ENCODE results near the gene AHI1.
A peak's percentile ranks its signal among the peaks of the same experiment; 100 is the strongest.

AHI1 gene

GRCh38 chr6:135257631-135258405 is 239.7 kb downstream of the AHI1 start:
- no peaks in the 10 kb centered on the region for H3K79me1 ChIP-seq (ENCODE audit: low read depth, low read length)
- H2AFZ ChIP-seq (ENCODE audit: low read length) = no peak overlapping the region
- H3K4me2 ChIP-seq (ENCODE audit: insufficient read depth, low read length, poor library complexity, severe bottlenecking) = no peak overlapping the region
- no peak overlapping the region for H2BK120ac ChIP-seq (ENCODE audit: low read depth, low read length)
- no CpG with 5 or more reads among the region's 2 CpGs for WGBS, 2 donors (ENCODE audit: extremely low coverage in 2 of 2, insufficient read length in 2 of 2, insufficient replicate concordance in 1 of 2)
- H3K27me3 ChIP-seq (ENCODE audit: control insufficient read depth in 3 of 3, insufficient read depth in 3 of 3, low read depth in 1 of 3, low read length in 3 of 3) = no peaks in the 10 kb centered on the region
- no peak overlapping the region for H3K18ac ChIP-seq (ENCODE audit: low read length)
- no peak overlapping the region for H3K4ac ChIP-seq (ENCODE audit: low read length)
- H3K23ac ChIP-seq (ENCODE audit: low read depth, low read length, poor library complexity) = no peak overlapping the region
- no peak overlapping the region for H4K8ac ChIP-seq (ENCODE audit: low read depth, low read length)
- H2AK5ac ChIP-seq (ENCODE audit: low read depth, low read length) = no peak overlapping the region
- no peak overlapping the region for H3K4me3 ChIP-seq (ENCODE audit: low read length in 2 of 2)
- no peaks in the 10 kb centered on the region for H3K4me1 ChIP-seq (ENCODE audit: control insufficient read depth in 2 of 2, insufficient read depth in 1 of 2, low read depth in 1 of 2, low read length in 2 of 2)
- no peaks in the 10 kb centered on the region for H3K9me3 ChIP-seq (replicated peaks in 1 of 2; ENCODE audit: control insufficient read depth in 2 of 2, insufficient read depth in 1 of 2, low read depth in 1 of 2, low read length in 2 of 2)
- H3K14ac ChIP-seq (ENCODE audit: low read length) = no peak overlapping the region
- no peak overlapping the region for H3K9ac ChIP-seq (ENCODE audit: low read depth, low read length, poor library complexity)
- no peak overlapping the region for H2BK5ac ChIP-seq (ENCODE audit: low read length)
- H4K91ac ChIP-seq (ENCODE audit: low read depth, low read length, poor library complexity) = no peak overlapping the region
- no peak overlapping the region for H2BK12ac ChIP-seq (ENCODE audit: low read length)
- H3K36me3 ChIP-seq (replicated peaks in 1 of 2; ENCODE audit: control insufficient read depth in 2 of 2, insufficient read depth in 2 of 2, low read length in 2 of 2) = no peaks in the 10 kb centered on the region
- DNase-seq (ENCODE audit: low spot score) = no peak
- no peak overlapping the region for H2BK15ac ChIP-seq (ENCODE audit: low read length)
- H3K27ac ChIP-seq (replicated peaks; ENCODE audit: low read length) = no peak overlapping the region

DNA sequence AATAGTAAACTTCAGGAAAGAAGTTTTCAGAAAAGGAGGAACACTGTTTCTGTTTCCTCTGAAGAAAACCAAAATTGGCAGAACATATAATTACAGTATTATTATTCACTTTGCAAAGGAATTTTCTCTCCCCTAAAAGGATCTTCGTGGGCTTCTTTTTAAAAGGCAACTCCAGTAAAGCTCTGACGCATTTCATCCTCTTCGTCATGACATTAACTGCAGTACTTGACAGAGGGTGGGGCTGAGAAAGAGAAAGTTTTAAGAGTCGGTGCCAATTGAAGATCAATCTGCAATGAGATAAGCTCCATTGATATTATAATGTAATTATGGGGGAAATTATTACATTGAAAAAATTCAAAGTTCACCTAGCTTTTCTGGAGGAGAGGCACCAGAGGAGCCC is 240.7 kb downstream of the AHI1 start:
- Histone ChIP-seq H3K14ac (ENCODE audit: low read length) (no peak overlapping the region), H2BK15ac (ENCODE audit: low read length) (no peak overlapping the region), H4K91ac (ENCODE audit: low read depth, low read length, poor library complexity) (no peak overlapping the region), H4K8ac (ENCODE audit: low read depth, low read length) (no peak overlapping the region), H3K36me3 (replicated peaks in 1 of 2; ENCODE audit: control insufficient read depth in 2 of 2, insufficient read depth in 2 of 2, low read length in 2 of 2) (no peaks in the 10 kb centered on the region), H3K4me3 (ENCODE audit: low read length in 2 of 2) (no peak overlapping the region), H3K27ac (replicated peaks; ENCODE audit: low read length) (no peak overlapping the region), H3K9ac (ENCODE audit: low read depth, low read length, poor library complexity) (no peak overlapping the region), H3K27me3 (ENCODE audit: control insufficient read depth in 3 of 3, insufficient read depth in 3 of 3, low read depth in 1 of 3, low read length in 3 of 3) (no peaks in the 10 kb centered on the region), H2BK120ac (ENCODE audit: low read depth, low read length) (no peak overlapping the region), H2AFZ (ENCODE audit: low read length) (no peak overlapping the region), H3K23ac (ENCODE audit: low read depth, low read length, poor library complexity) (no peak overlapping the region), H2BK5ac (ENCODE audit: low read length) (no peak overlapping the region), H3K4me1 (ENCODE audit: control insufficient read depth in 2 of 2, insufficient read depth in 1 of 2, low read depth in 1 of 2, low read length in 2 of 2) (peaks cover 0 to 2% of the 10 kb centered on the region in 2 donors), H3K4ac (ENCODE audit: low read length) (no peak overlapping the region), H3K18ac (ENCODE audit: low read length) (no peak overlapping the region), H2BK12ac (ENCODE audit: low read length) (no peak overlapping the region), H3K79me1 (ENCODE audit: low read depth, low read length) (no peaks in the 10 kb centered on the region), H3K9me3 (replicated peaks in 1 of 2; ENCODE audit: control insufficient read depth in 2 of 2, insufficient read depth in 1 of 2, low read depth in 1 of 2, low read length in 2 of 2) (no peaks in the 10 kb centered on the region), H2AK5ac (ENCODE audit: low read depth, low read length) (no peak overlapping the region), H3K4me2 (ENCODE audit: insufficient read depth, low read length, poor library complexity, severe bottlenecking) (no peak overlapping the region)
- DNase-seq (ENCODE audit: low spot score) = no peak
- no CpG with 5 or more reads among the region's 4 CpGs for WGBS, 2 donors (ENCODE audit: extremely low coverage in 2 of 2, insufficient read length in 2 of 2, insufficient replicate concordance in 1 of 2)

DNA sequence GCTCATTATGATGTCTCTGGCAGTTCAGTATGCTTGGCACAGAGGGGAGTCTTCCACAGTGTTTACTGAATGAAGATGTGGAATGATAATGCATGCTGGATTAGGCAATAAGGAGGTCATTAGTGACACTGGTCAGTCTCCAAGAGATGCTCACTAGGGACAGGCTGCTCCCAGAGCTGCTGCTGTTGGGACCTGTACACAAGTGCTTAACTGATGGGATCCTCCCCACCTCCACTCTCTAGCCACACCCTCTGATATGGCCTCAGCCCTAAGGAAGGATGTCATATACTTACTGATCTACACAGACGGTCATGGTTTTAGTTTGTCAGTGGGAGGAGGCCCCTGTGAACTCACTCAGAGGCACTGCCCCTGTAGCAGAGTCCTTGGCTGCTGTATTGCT is 243.1 kb downstream of the AHI1 start:
- H3K27me3 ChIP-seq (ENCODE audit: control insufficient read depth in 3 of 3, insufficient read depth in 3 of 3, low read depth in 1 of 3, low read length in 3 of 3) = no peaks in the 10 kb centered on the region
- no CpG with 5 or more reads among the region's 1 CpG for WGBS, 2 donors (ENCODE audit: extremely low coverage in 2 of 2, insufficient read length in 2 of 2, insufficient replicate concordance in 1 of 2)

GRCh38 chr6:135251498-135252441 is 245.8 kb downstream of the AHI1 start:
- Histone ChIP-seq H2BK5ac (ENCODE audit: low read length) (no peak overlapping the region), H2BK120ac (ENCODE audit: low read depth, low read length) (no peak overlapping the region), H2BK15ac (ENCODE audit: low read length) (no peak overlapping the region), H2AK5ac (ENCODE audit: low read depth, low read length) (no peak overlapping the region), H3K4me1 (ENCODE audit: control insufficient read depth in 2 of 2, insufficient read depth in 1 of 2, low read depth in 1 of 2, low read length in 2 of 2) (peaks cover 10 to 12% of the 10 kb centered on the region in 2 donors), H3K36me3 (replicated peaks in 1 of 2; ENCODE audit: control insufficient read depth in 2 of 2, insufficient read depth in 2 of 2, low read length in 2 of 2) (no peaks in the 10 kb centered on the region), H3K27me3 (ENCODE audit: control insufficient read depth in 3 of 3, insufficient read depth in 3 of 3, low read depth in 1 of 3, low read length in 3 of 3) (no peaks in the 10 kb centered on the region), H2BK12ac (ENCODE audit: low read length) (no peak overlapping the region), H3K23ac (ENCODE audit: low read depth, low read length, poor library complexity) (no peak overlapping the region), H3K14ac (ENCODE audit: low read length) (no peak overlapping the region), H3K18ac (ENCODE audit: low read length) (peak overlapping the region; percentile 50), H3K4ac (ENCODE audit: low read length) (no peak overlapping the region), H3K4me2 (ENCODE audit: insufficient read depth, low read length, poor library complexity, severe bottlenecking) (no peak overlapping the region), H3K79me1 (ENCODE audit: low read depth, low read length) (no peaks in the 10 kb centered on the region), H3K27ac (replicated peaks; ENCODE audit: low read length) (no peak overlapping the region), H3K9ac (ENCODE audit: low read depth, low read length, poor library complexity) (no peak overlapping the region), H4K91ac (ENCODE audit: low read depth, low read length, poor library complexity) (no peak overlapping the region), H3K4me3 (ENCODE audit: low read length in 2 of 2) (no peak overlapping the region), H4K8ac (ENCODE audit: low read depth, low read length) (no peak overlapping the region), H3K9me3 (replicated peaks in 1 of 2; ENCODE audit: control insufficient read depth in 2 of 2, insufficient read depth in 1 of 2, low read depth in 1 of 2, low read length in 2 of 2) (no peaks in the 10 kb centered on the region), H2AFZ (ENCODE audit: low read length) (peak overlapping the region; percentile 36)
- WGBS, 2 donors (ENCODE audit: extremely low coverage in 2 of 2, insufficient read length in 2 of 2, insufficient replicate concordance in 1 of 2) = no CpG with 5 or more reads among the region's 13 CpGs
- no peak for DNase-seq (ENCODE audit: low spot score)

More for the DNA sequence above, 243.1 kb downstream of the AHI1 start:
- no peak for DNase-seq (ENCODE audit: low spot score)
- no peak overlapping the region for H2BK12ac ChIP-seq (ENCODE audit: low read length)
- H2AFZ ChIP-seq (ENCODE audit: low read length) = no peak overlapping the region
- H4K8ac ChIP-seq (ENCODE audit: low read depth, low read length) = no peak overlapping the region
- peaks cover 9 to 12% of the 10 kb centered on the region in 2 donors for H3K4me1 ChIP-seq (ENCODE audit: control insufficient read depth in 2 of 2, insufficient read depth in 1 of 2, low read depth in 1 of 2, low read length in 2 of 2)
- no peaks in the 10 kb centered on the region for H3K36me3 ChIP-seq (replicated peaks in 1 of 2; ENCODE audit: control insufficient read depth in 2 of 2, insufficient read depth in 2 of 2, low read length in 2 of 2)
- H3K4me2 ChIP-seq (ENCODE audit: insufficient read depth, low read length, poor library complexity, severe bottlenecking) = no peak overlapping the region
- no peaks in the 10 kb centered on the region for H3K79me1 ChIP-seq (ENCODE audit: low read depth, low read length)
- H3K27ac ChIP-seq (replicated peaks; ENCODE audit: low read length) = no peak overlapping the region
- no peak overlapping the region for H2BK15ac ChIP-seq (ENCODE audit: low read length)
- no peaks in the 10 kb centered on the region for H3K9me3 ChIP-seq (replicated peaks in 1 of 2; ENCODE audit: control insufficient read depth in 2 of 2, insufficient read depth in 1 of 2, low read depth in 1 of 2, low read length in 2 of 2)
- no peak overlapping the region for H3K4ac ChIP-seq (ENCODE audit: low read length)
- H2BK5ac ChIP-seq (ENCODE audit: low read length) = no peak overlapping the region
- no peak overlapping the region for H2AK5ac ChIP-seq (ENCODE audit: low read depth, low read length)
- no peak overlapping the region for H3K9ac ChIP-seq (ENCODE audit: low read depth, low read length, poor library complexity)
- no peak overlapping the region for H3K14ac ChIP-seq (ENCODE audit: low read length)
- no peak overlapping the region for H3K23ac ChIP-seq (ENCODE audit: low read depth, low read length, poor library complexity)
- H2BK120ac ChIP-seq (ENCODE audit: low read depth, low read length) = no peak overlapping the region
- H3K4me3 ChIP-seq (ENCODE audit: low read length in 2 of 2) = no peak overlapping the region
- H3K18ac ChIP-seq (ENCODE audit: low read length) = no peak overlapping the region
- H4K91ac ChIP-seq (ENCODE audit: low read depth, low read length, poor library complexity) = no peak overlapping the region

Data from neuronal stem cell (in vitro differentiated cells).